GM23338 (cell line): ENCODE measurements around the gene KAZN.

Source experiments
- CREB1 ChIP-seq: fragments of 250-450 bp; sonication (Bioruptor Pico); IDR thresholded peaks from 2 replicates; pipeline ENCODE4 v1.5.0; 2020; ENCODE audit warnings: low read depth, mild to moderate bottlenecking, moderate library complexity
- EZH2 ChIP-seq: fragments of 200-600 bp; sonication (generic); IDR thresholded peaks from one replicate; pipeline ENCODE4 v1.8.0; 2017; ENCODE audit warnings: antibody characterized with exemption, mild to moderate bottlenecking, low read depth; ENCODE audit not compliant: unreplicated experiment
- EZH2phosphoT487 ChIP-seq: fragments of 200-600 bp; sonication (generic); IDR thresholded peaks from one replicate; pipeline ENCODE4 v1.8.1; 2018; ENCODE audit warnings: antibody characterized with exemption; ENCODE audit not compliant: unreplicated experiment
- JUNB ChIP-seq: IDR thresholded peaks from one replicate; pipeline ENCODE4 v1.6.1; 2016; ENCODE audit warnings: antibody characterized with exemption; ENCODE audit not compliant: unreplicated experiment
- NANOG ChIP-seq: IDR thresholded peaks from 2 replicates; pipeline ENCODE4 v1.6.1; 2016; ENCODE audit warnings: antibody characterized with exemption, borderline replicate concordance
- POLR2AphosphoS5 ChIP-seq: IDR thresholded peaks from 2 replicates; pipeline ENCODE4 v1.6.1; 2016; ENCODE audit warnings: antibody characterized with exemption, low read depth
- ZNF114 ChIP-seq: fragments of 250-450 bp; sonication (Bioruptor Pico); IDR thresholded peaks from 2 replicates; pipeline ENCODE4 v1.5.0; 2020; ENCODE audit warnings: mild to moderate bottlenecking, moderate library complexity
- ZNF331 ChIP-seq: fragments of 250-450 bp; sonication (Bioruptor Pico); IDR thresholded peaks from 2 replicates; pipeline ENCODE4 v1.5.0; 2020; ENCODE audit warnings: low read depth, mild to moderate bottlenecking, moderate library complexity
- TF ChIP-seq, protein P1 (sequence below), 2 experiments: fragments of 200-600 bp in 1 of 2; sonication (generic) in 1 of 2; conservative IDR thresholded peaks; 2 replicates each; pipeline versions ENCODE4 v1.5.1 to v1.6.1; 2016 to 2017; ENCODE audit warnings: antibody characterized with exemption in 2 of 2, low read depth in 2 of 2, mild to moderate bottlenecking in 2 of 2, moderate library complexity in 1 of 2
- TF ChIP-seq, protein P2 (sequence below): IDR thresholded peaks from one replicate; pipeline ENCODE4 v1.6.1; 2018; ENCODE audit warnings: antibody characterized with exemption; ENCODE audit not compliant: unreplicated experiment
- TF ChIP-seq, protein P3 (sequence below): IDR thresholded peaks from 2 replicates; pipeline ENCODE4 v1.6.1; 2016; ENCODE audit warnings: antibody characterized with exemption
- TF ChIP-seq, protein P4 (sequence below): fragments of 250-450 bp; sonication (Bioruptor Pico); IDR thresholded peaks from 2 replicates; pipeline ENCODE4 v1.5.0; 2020; ENCODE audit warnings: mild to moderate bottlenecking, moderate library complexity

DNA sequence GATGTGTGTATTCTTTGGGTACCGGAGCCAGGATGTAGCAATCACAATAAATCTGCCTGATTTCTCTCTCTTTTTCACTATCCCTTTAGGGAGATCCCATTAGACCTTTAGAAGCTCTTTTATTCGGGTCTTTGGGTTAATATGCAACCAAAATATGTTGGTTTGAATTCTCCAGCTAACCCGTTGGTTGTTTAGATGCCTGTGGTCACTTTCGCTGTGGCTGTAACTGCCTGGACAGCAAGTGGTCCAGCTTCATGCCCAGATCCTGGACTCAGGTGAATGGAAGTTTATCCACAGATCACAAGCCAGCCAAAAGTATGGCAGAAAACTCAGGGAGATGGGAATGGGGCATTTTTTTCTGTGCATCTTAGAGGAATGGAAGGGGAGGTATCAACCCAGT, 12.3 kb downstream of the KAZN start:
- TF ChIP-seq, protein P1, sequence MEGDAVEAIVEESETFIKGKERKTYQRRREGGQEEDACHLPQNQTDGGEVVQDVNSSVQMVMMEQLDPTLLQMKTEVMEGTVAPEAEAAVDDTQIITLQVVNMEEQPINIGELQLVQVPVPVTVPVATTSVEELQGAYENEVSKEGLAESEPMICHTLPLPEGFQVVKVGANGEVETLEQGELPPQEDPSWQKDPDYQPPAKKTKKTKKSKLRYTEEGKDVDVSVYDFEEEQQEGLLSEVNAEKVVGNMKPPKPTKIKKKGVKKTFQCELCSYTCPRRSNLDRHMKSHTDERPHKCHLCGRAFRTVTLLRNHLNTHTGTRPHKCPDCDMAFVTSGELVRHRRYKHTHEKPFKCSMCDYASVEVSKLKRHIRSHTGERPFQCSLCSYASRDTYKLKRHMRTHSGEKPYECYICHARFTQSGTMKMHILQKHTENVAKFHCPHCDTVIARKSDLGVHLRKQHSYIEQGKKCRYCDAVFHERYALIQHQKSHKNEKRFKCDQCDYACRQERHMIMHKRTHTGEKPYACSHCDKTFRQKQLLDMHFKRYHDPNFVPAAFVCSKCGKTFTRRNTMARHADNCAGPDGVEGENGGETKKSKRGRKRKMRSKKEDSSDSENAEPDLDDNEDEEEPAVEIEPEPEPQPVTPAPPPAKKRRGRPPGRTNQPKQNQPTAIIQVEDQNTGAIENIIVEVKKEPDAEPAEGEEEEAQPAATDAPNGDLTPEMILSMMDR (conservative IDR thresholded peaks at IDR 0.05; ENCODE audit: low read depth in 2 of 2) = no peak
- TF ChIP-seq POLR2AphosphoS5 (no peak), EZH2phosphoT487 (no peak), EZH2 (no peak), CREB1 (CRISPR knock-in tag) (no peak), JUNB (no peak), ZNF331 (CRISPR knock-in tag) (no peak), ZNF114 (CRISPR knock-in tag) (no peak), NANOG (no peak)
- TF ChIP-seq, protein P2, sequence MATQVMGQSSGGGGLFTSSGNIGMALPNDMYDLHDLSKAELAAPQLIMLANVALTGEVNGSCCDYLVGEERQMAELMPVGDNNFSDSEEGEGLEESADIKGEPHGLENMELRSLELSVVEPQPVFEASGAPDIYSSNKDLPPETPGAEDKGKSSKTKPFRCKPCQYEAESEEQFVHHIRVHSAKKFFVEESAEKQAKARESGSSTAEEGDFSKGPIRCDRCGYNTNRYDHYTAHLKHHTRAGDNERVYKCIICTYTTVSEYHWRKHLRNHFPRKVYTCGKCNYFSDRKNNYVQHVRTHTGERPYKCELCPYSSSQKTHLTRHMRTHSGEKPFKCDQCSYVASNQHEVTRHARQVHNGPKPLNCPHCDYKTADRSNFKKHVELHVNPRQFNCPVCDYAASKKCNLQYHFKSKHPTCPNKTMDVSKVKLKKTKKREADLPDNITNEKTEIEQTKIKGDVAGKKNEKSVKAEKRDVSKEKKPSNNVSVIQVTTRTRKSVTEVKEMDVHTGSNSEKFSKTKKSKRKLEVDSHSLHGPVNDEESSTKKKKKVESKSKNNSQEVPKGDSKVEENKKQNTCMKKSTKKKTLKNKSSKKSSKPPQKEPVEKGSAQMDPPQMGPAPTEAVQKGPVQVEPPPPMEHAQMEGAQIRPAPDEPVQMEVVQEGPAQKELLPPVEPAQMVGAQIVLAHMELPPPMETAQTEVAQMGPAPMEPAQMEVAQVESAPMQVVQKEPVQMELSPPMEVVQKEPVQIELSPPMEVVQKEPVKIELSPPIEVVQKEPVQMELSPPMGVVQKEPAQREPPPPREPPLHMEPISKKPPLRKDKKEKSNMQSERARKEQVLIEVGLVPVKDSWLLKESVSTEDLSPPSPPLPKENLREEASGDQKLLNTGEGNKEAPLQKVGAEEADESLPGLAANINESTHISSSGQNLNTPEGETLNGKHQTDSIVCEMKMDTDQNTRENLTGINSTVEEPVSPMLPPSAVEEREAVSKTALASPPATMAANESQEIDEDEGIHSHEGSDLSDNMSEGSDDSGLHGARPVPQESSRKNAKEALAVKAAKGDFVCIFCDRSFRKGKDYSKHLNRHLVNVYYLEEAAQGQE = no peak
- TF ChIP-seq, protein P3, sequence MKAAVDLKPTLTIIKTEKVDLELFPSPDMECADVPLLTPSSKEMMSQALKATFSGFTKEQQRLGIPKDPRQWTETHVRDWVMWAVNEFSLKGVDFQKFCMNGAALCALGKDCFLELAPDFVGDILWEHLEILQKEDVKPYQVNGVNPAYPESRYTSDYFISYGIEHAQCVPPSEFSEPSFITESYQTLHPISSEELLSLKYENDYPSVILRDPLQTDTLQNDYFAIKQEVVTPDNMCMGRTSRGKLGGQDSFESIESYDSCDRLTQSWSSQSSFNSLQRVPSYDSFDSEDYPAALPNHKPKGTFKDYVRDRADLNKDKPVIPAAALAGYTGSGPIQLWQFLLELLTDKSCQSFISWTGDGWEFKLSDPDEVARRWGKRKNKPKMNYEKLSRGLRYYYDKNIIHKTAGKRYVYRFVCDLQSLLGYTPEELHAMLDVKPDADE = no peak
- TF ChIP-seq, protein P4, sequence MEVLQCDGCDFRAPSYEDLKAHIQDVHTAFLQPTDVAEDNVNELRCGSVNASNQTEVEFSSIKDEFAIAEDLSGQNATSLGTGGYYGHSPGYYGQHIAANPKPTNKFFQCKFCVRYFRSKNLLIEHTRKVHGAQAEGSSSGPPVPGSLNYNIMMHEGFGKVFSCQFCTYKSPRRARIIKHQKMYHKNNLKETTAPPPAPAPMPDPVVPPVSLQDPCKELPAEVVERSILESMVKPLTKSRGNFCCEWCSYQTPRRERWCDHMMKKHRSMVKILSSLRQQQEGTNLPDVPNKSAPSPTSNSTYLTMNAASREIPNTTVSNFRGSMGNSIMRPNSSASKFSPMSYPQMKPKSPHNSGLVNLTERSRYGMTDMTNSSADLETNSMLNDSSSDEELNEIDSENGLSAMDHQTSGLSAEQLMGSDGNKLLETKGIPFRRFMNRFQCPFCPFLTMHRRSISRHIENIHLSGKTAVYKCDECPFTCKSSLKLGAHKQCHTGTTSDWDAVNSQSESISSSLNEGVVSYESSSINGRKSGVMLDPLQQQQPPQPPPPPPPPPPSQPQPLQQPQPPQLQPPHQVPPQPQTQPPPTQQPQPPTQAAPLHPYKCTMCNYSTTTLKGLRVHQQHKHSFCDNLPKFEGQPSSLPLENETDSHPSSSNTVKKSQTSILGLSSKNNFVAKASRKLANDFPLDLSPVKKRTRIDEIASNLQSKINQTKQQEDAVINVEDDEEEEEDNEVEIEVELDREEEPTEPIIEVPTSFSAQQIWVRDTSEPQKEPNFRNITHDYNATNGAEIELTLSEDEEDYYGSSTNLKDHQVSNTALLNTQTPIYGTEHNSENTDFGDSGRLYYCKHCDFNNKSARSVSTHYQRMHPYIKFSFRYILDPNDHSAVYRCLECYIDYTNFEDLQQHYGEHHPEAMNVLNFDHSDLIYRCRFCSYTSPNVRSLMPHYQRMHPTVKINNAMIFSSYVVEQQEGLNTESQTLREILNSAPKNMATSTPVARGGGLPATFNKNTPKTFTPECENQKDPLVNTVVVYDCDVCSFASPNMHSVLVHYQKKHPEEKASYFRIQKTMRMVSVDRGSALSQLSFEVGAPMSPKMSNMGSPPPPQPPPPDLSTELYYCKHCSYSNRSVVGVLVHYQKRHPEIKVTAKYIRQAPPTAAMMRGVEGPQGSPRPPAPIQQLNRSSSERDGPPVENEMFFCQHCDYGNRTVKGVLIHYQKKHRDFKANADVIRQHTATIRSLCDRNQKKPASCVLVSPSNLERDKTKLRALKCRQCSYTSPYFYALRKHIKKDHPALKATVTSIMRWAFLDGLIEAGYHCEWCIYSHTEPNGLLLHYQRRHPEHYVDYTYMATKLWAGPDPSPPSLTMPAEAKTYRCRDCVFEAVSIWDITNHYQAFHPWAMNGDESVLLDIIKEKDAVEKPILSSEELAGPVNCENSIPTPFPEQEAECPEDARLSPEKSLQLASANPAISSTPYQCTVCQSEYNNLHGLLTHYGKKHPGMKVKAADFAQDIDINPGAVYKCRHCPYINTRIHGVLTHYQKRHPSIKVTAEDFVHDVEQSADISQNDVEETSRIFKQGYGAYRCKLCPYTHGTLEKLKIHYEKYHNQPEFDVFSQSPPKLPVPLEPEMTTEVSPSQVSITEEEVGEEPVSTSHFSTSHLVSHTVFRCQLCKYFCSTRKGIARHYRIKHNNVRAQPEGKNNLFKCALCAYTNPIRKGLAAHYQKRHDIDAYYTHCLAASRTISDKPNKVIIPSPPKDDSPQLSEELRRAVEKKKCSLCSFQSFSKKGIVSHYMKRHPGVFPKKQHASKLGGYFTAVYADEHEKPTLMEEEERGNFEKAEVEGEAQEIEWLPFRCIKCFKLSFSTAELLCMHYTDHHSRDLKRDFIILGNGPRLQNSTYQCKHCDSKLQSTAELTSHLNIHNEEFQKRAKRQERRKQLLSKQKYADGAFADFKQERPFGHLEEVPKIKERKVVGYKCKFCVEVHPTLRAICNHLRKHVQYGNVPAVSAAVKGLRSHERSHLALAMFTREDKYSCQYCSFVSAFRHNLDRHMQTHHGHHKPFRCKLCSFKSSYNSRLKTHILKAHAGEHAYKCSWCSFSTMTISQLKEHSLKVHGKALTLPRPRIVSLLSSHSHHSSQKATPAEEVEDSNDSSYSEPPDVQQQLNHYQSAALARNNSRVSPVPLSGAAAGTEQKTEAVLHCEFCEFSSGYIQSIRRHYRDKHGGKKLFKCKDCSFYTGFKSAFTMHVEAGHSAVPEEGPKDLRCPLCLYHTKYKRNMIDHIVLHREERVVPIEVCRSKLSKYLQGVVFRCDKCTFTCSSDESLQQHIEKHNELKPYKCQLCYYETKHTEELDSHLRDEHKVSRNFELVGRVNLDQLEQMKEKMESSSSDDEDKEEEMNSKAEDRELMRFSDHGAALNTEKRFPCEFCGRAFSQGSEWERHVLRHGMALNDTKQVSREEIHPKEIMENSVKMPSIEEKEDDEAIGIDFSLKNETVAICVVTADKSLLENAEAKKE (CRISPR knock-in tag) = no peak
